Activated CD4-positive, CD25-positive, alpha-beta regulatory T cell (primary cell): ENCODE measurements around the gene SDHAF1.
"Not testable (repeated sequence)": the region's sequence is repeated elsewhere in the genome, so short reads cannot be mapped to it uniquely, and the experiment has no call there.

Experiments used
- DNase-seq, 4 experiments: peaks; one replicate each; lab custom pipeline; 2025; lab: John Stamatoyannopoulos, UW

Gene SDHAF1

DNA sequence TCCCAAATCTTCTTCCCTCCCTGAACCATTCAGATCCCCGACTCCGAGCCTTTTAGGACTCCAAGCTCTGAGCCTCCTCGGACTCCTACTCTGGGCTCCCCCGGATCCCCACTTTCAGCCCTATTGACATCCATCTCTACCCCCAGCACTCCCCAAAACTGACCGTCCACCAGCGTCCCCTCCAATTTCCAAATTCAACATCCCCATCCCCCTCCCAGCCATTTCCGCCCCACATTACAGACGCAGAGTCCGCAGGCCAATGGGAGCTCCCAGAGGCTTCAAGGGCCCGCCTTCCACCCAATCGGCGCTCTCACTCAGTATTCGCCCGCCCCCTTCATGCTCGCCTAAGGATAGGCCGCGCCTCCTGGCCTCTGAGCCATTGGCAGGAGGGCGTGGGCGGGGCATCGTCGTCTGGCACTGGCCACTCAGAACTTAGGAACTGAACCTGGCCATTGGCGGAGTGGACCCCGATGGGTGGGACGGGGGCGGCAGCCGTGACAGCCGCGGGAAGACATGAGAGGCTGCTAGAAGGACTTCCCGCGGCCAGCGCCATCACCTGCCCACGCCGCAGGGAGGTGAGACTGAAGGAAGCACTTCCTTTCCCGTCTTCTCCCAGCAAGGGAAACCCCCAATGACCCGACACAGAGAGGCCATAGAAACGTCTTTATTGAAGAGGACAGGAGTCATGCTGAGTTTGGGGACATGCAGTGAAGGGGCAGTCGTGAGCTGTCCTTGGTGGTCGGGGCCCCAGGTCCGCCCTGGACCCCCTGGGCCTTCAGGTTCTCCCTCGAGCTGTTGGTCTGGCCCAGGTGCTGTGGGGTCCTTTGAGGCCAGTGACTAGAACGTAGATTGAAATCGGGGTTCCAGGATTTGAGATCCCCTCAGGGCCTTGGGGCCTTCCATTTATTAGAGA is 19.3 kb downstream of the SDHAF1 start, which contains the start of gene ALKBH6:
Gene ALKBH6, minus strand, starts transcription at position 202 of the 913 bp plus-strand sequence. CDS start 816 bp downstream, outside the sequence.
- peak; percentile 97 to 99 (median 98) for DNase-seq

DNA sequence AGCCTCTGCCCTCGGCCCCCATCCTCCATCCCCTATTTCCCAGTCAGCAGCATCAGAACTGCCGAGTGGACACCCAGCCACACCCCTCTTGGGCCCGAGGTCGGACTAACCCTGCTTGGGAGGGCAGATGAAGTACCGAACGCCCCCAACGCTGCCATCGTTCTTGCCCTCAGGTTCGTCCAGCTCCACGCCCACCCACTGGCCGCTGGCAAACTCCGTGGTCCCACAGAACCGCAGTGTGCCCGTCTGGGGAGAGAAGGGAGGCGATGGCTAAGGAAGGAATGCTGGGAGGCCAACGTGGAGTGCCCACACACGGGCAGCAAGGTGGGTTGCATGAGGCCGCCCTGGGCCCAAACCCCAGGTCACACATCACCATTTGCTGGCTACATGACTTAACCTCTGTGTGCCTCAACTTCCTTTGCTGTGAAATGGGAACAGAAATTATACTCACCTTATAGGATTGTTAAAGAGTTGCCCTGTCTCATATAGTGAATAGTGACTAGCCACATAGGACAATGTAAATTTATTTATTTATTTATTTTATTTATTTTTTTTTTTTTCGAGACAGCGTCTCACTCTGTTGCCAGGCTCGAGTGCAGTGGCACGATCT is 24.2 kb downstream of the SDHAF1 start:
- no peak for DNase-seq

DNA sequence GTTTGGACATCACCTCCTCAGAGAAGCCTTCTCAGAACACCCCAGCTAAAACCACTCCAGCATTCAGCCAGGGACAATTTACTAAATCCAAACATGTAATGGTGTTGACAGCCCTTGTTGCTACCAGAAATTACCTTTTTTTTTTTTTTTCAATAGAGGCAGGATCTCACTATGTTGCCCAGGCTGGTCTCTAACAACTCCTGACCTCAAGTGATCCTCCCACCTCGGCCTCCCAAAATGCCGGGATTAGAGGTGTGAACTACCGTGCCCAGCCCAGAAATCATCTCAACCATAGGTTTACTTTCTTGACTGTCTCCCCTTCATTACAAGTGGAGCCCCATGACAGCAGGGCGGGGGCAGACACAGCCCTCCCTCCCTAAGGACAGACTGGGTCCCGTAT is 28.4 kb downstream of the SDHAF1 start:
- DNase-seq: no peak

DNA sequence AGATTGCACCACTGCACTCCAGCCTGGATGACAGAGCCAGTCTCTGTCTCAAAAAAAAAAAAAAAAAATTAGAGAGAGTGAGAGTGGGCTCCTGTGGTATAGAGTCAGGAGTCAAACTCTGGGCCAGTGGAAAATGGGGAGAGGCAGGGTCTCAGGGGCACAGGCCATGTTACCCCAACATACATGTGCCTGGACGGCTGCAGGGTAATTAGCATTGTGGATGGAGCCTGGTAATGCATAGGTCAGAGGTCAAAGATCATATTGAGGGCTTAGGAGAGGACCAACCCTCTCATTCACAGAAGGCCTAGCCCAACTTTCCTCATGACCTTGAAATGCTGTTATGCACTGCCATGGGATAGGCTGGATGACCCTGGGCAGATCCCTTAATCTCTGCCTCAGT is 30.6 kb downstream of the SDHAF1 start:
- no peak for DNase-seq

DNA sequence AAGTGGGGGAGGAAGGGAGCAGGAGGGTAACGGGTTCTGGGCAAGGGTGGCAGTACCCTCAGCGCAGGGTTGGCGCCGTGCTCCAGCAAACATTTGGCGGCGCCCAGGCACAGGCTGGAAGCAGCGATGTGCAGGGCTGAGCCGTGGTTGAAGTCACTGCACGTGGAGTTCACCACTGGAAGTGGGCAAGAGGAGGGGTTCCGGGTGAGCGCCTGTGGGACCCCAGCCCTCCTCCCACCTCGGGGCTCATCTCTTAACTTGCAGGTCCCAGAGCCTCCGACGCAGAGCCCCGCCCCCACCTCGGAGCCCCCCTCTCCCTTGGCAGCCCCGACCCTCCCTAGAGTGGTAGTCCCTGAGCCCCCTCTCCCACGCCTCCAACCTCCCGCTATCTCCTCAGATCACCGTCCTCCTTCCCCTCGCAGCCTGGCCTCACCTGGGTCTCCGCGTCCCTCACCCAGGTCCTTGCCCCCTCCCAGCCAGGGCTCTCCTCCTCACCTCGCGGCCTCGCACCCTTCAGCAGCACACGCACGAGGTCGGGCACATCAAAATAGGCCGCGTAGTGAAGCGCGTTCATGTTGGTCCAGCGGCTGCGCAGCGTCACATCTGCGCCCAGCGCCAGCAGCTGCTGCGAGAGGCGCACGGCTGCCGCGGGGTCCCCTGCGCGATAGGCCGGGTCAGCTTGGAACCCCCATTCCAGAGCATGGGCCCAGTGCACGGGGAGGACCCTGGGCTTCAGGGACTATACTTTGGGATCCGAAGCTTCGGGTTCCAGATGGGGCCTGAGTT is 31.3 kb downstream of the SDHAF1 start:
- DNase-seq: no peak

DNA sequence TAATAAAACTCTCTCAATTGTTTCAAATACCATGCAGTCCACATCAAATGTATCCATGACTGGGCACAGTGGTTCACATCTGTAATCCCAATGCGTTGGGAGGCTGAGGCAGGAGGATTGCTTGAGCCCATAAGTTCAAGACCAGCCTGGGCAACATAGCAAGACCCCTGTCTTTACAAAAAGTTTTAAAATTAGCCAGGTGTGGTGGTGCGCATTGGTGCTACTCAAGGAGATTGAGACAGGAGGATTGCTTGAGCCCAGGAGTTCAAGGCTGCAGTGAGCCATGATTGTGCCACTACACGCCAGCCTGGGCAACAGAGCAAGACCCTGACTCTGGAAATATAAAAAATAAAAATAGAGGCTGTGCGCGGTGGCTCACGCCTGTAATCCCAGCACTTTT is 32.7 kb downstream of the SDHAF1 start:
- DNase-seq: no peak

DNA sequence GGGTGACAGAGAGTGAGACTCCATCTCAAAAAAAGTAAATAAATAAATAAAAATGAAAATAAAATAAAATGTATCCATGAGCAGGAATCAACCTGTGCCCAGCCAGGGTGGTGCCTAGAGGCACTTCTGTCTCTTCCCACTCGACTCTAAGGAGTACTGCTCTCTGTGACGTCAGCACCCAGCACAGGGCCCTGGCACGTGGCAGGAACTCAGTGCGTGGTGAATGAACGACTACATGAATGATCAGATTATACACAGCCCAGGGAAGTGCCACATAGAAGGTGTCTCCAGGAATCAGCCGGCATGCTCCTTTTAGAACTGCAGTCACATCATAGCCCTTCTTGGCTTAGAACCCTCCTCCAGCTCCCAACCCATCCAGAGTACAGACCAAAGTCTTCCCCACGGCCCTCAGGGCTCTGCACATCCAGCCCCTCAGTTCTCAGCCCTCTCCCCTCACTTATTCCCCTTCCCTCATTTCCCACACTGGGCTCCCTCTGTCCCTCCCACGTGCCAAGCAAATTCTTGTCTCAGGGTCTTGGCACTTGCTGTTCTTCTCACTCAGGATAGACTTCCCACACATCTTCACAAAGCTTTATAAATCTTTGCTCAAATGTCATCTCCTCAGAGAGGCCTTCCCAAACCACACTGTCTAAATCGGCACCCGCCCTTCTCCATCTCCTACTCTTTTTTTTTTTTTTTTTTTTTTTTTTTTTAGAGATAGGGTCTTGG is 33.5 kb downstream of the SDHAF1 start:
- no peak for DNase-seq

DNA sequence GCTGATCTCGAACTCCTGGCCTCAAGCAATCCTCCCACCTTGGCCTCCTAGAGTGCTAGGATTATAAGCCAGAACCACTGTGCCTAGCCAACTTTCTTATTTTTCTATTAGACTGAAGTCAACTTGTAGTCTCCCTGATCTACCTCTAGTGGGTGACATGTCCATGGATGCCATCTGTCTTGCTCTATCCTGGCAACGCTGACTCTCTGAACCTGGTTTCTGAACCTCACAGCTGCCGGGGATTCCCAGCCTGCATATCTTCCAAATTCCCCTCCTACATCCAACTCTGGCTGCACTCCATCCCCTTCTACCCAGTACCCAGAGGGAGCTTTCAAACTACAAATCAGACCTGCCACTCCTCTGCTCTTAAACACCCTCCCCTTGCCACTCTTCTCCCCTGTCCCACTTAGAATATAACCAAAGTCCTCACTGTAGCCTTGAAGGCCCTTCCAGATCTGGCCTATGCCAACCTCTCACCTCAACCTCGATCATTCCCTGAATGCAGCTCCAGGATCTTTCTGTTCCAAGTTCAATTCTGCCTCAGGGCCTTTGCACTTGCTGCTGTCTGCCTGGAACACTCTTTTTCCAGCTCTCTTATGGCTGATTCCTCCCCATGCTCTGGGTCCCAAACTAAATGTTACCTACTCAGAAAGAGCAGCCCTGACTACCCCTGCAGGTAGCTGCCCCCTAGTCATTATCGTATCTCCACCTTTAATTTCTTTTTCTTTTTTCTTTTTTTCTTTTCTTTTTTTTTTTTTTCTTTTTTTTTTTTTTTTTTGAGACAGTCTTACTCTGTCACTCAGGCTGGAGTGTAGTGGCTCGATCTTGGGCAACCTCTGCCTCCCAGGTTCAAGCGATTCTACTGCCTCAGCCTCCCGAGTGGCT is 35.5 kb downstream of the SDHAF1 start:
- no peak for DNase-seq

DNA sequence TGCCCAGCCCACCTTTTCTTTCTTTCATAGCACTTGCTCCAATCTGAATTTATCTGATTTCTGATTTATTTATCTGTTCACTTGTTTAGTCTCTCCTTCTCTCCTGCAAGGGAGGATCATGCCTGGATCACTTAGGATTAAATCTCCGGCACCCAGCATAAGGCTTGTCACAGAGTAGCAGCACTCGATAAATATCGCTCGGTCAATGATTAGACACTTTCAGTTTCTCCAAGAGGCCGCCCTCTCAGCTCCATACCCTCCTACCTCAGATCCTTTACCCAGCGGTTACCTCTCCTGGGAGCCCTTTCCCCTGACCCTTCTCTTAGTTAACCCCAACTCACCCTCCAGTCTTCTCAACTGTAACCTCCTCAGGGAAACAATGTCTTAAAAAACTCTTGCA is 36.3 kb downstream of the SDHAF1 start:
- no peak for DNase-seq

DNA sequence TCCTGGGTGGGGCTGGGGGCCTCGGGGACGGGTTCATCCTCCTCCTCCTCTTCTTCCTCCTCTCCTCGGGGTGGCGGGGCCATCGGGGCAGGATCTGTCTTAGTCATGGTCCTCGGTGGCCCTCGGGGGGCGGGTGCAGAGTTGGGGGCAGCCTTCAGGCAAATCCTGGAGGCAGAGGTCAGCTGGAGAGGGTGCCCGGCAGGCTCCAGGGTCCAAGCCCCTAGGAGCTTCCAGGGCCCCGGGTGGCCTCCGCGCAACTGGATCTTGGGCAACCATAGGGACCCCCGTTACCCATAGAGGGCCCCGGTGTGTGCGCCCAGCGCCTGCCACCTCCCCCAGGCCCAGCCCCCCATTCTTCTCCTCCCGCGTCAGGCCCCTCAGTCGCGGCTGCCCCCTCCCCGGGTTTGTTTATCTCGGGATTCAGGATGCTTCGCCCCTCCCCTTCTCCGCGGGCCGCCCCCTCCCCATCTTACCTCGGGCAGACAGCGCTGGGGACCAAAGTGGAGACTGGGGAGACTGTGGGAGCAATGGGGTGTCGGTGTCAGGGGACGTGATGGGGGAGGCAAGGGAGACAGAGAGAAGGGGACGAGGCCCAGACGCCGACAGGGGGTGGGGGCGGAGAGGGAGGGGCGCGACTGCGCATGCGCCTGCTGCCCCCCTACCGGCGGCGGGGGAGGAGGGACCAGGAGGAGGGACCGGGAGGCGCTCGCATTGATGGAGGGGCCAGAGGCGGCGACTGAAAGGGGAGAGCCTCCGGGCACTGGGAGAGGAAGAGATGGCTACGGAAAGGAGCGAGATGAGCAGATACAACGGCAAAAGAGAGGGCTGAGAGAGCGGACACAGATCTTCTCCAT is 37.5 kb downstream of the SDHAF1 start, which contains the start of gene CLIP3:
Gene CLIP3, minus strand, starts transcription at position 623 of the 854 bp plus-strand sequence. Its CDS starts 516 bp downstream, at position 107.
- DNase-seq: no peak

DNA sequence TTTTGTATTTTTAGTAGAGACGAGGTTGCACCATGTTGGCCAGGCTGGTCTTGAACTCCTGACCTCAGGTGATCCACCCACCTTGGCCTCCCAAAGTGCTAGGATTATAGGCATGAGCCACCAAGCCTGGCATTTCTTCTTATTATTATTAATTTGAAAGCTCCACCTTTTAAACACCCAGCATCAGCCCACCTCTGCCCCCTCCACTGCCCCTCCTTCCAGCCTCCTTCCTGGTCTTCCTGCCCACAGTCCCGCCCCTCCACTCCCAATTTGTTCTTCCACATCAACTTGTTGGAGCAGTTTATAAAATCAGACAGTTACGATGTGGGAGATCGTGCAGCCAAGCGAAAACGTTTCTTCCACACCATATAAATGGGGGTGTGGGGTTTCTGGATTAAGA is 45.5 kb downstream of the SDHAF1 start:
- no peak for DNase-seq

DNA sequence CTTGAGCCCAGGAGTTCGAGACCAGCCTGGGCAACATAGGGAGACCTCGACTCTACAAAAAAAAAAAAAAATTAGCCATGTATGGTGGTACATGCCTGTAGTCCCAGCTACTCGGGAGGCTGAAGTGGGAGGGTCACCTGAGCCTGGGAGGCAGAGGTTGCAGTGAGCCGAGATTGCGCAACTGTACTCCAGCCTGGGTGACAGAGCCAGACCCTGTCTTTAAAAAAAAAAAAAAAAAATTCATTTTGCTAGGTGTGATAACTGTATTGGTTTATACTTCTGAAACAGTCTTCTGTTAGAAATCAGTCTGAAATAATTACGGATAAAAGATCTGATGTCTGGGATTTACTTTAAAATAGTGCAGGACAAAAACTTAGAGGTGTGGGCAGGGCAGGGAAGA is 46.1 kb downstream of the SDHAF1 start:
- DNase-seq: not testable (repeated sequence)

DNA sequence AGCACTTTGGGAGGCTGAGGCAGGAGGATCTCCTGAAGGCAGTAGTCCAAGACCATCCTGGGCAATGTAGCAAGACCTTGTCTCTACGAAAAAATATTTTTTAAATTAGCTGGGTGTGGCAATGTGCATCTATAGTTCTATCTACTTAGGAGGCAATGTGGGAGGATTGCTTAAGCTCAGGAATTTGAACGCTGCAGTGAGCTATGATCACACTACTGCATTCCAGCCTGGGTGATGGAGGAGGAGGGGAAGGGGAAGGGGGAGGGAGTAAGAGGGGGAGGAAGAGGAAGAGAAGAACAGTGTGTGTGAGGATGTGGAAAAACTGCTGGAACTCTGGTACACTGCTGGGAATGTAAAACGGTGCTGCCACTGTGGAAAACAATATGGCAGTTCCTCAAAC is 46.8 kb downstream of the SDHAF1 start:
- no peak for DNase-seq

DNA sequence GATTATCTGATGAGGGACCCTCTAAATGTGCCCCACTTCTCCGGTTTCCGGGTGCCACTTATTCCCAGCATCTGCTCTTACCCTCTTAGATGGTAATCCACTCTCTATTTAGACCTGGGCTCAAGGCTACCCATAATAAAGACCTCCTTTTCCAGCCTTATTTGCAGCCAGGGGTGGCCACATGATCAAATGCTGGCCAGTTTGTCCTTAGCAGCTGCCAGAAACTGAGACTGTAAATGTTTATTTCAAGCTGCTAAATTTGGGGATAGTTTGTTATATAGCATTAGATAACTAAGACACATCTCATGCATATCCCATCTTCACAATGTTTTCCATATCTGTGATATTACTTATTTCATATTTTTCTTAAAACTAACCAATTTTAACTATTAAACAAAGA is 49.0 kb downstream of the SDHAF1 start:
- DNase-seq: no peak
